Loucy (cell line): ENCODE results near the gene CPEB3.

ENCODE experiments used
- CTCF ChIP-seq: fragments of 200-600 bp; sonication (generic); conservative IDR thresholded peaks from 2 replicates; pipeline ENCODE4 v1.5.1; 2014; ENCODE audit warnings: mild to moderate bottlenecking, antibody characterized with exemption, low read length
- EZH2phosphoT487 ChIP-seq: fragments of 200-600 bp; IDR thresholded peaks from 2 replicates; pipeline ENCODE4 v1.6.1; 2018; ENCODE audit warnings: antibody characterized with exemption, mild to moderate bottlenecking, moderate library complexity, borderline replicate concordance

GRCh38 chr10:92082583-92083280 is 208.1 kb downstream of the CPEB3 start:
- TF ChIP-seq CTCF: no peak
- TF ChIP-seq EZH2phosphoT487: no peak
